Glutamatergic neuron (in vitro differentiated cells): ENCODE results near the gene ENG. TPM values are rescaled to one million over a fixed set of nuclear protein-coding genes. Genes with fewer than 3 reads are reported as not detected.

Source experiments
- DNase-seq: peaks from one replicate; pipeline ENCODE4 v3.0.0; 2022
- H3K27ac Mint-ChIP-seq: one replicate; pipeline ENCODE4 v1.8.0; 2020; ENCODE audit warnings: mild to moderate bottlenecking, mixed read lengths, inconsistent platforms; ENCODE audit not compliant: unreplicated experiment
- H3K27me3 Mint-ChIP-seq: one replicate; pipeline ENCODE4 v1.8.0; 2020; ENCODE audit warnings: mild to moderate bottlenecking, moderate library complexity, mixed read lengths, inconsistent platforms; ENCODE audit not compliant: unreplicated experiment
- H3K36me3 Mint-ChIP-seq: one replicate; pipeline ENCODE4 v1.8.0; 2020; ENCODE audit warnings: mild to moderate bottlenecking, mixed read lengths, inconsistent platforms; ENCODE audit not compliant: unreplicated experiment
- H3K4me1 Mint-ChIP-seq: one replicate; pipeline ENCODE4 v1.8.0; 2020; ENCODE audit warnings: mild to moderate bottlenecking, low read depth, mixed read lengths, inconsistent platforms; ENCODE audit not compliant: unreplicated experiment
- H3K4me3 Mint-ChIP-seq: one replicate; pipeline ENCODE4 v1.8.0; 2020; ENCODE audit warnings: mild to moderate bottlenecking, mixed read lengths, inconsistent platforms; ENCODE audit not compliant: unreplicated experiment
- H3K9me3 Mint-ChIP-seq: one replicate; pipeline ENCODE4 v1.8.0; 2020; ENCODE audit warnings: mild to moderate bottlenecking, moderate library complexity, mixed read lengths, inconsistent platforms; ENCODE audit not compliant: unreplicated experiment
- long read RNA-seq: library from polyadenylated mRNA; unstranded; transcript quantifications from one replicate; pipeline ENCODE4 v2.0.0, GENCODE V29; 2020; ENCODE audit not compliant: unreplicated experiment
- total RNA-seq: library from RNA; stranded (reverse); fragmentation: NEBNext Ultra II Directional; extraction: Animal tissue kit (Norgen Biotek cat#: 25700); gene quantifications from one replicate; pipeline ENCODE4 v1.2.1, GENCODE V29; 2021; ENCODE audit not compliant: unreplicated experiment
- TF ChIP-seq, protein P1 (sequence below): fragments of 200-600 bp; sonication (generic); IDR thresholded peaks from one replicate; pipeline ENCODE4 v1.5.0; 2021; ENCODE audit not compliant: partially characterized antibody, unreplicated experiment

ENG gene
- not detected for total RNA-seq
- long read RNA-seq, result 0 reads

GRCh38 chr9:127854184-127854806 is at the start of gene ENG:
ENG (minus strand) TSS chr9:127854658; CDS start chr9:127854355, 303 bp downstream.
- Mint-ChIP-seq H3K36me3 (peaks cover 3% of the 10 kb centered on the region), H3K27me3 (no peaks in the 10 kb centered on the region), H3K4me3 (no peak within 1 kb of the TSS), H3K27ac (no peak within 1 kb of the TSS), H3K9me3 (peaks cover 3% of the 10 kb centered on the region), H3K4me1 (peaks cover 3% of the 10 kb centered on the region)
- peak; percentile 53 for DNase-seq
- TF ChIP-seq, protein P1, sequence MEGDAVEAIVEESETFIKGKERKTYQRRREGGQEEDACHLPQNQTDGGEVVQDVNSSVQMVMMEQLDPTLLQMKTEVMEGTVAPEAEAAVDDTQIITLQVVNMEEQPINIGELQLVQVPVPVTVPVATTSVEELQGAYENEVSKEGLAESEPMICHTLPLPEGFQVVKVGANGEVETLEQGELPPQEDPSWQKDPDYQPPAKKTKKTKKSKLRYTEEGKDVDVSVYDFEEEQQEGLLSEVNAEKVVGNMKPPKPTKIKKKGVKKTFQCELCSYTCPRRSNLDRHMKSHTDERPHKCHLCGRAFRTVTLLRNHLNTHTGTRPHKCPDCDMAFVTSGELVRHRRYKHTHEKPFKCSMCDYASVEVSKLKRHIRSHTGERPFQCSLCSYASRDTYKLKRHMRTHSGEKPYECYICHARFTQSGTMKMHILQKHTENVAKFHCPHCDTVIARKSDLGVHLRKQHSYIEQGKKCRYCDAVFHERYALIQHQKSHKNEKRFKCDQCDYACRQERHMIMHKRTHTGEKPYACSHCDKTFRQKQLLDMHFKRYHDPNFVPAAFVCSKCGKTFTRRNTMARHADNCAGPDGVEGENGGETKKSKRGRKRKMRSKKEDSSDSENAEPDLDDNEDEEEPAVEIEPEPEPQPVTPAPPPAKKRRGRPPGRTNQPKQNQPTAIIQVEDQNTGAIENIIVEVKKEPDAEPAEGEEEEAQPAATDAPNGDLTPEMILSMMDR, result no peak

DNA sequence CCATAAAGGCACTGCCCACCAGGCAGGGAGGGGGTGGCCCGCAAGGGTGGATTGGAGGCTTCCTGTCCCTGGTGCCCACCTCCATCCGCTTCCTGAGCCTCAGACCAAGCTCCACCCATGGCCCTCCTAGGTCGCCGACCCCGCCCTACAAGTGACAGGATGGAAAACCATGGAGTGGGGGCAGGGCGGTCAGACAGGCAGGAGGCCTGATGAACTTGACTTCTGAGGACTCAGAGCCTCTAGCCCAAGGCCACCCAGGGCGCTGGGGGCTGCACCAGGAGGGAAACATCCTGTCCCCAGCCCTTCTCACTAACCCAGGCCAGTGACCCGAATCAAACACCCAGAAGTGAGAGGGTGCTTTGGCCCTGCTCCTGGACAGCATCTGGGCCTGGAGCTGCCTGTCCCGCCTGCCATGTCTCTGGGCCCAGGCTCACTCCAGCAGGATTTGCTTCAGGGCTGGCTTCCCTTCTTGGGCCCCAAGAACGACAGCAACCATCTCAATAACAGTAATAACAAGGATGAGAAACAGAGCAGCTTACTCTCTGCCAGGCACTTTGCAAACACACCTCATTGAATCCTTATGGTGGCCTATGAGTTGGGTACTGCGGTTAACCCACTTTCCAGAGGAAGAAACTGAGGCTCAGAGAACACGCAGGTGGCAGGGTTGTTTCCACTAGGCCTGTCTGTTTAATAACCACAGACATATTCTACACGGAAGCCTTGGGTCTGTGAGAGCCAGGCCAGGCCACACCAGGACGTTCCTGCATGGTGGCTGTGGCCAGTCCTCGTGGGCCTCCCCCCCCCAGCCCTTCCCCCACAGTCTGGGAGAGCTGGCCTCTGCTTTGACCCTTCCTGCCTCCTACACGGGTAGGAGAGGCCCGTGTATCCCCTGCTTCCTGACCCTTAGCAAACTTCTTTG is 49.4 kb upstream of the ENG start:
- H3K4me1 Mint-ChIP-seq, result peaks cover 3% of the 10 kb centered on the region
- TF ChIP-seq, protein P1, result no peak
- H3K27me3 Mint-ChIP-seq, result no peaks in the 10 kb centered on the region
- peaks cover 3% of the 10 kb centered on the region for H3K9me3 Mint-ChIP-seq
- no peaks in the 10 kb centered on the region for H3K36me3 Mint-ChIP-seq
- H3K4me3 Mint-ChIP-seq, result no peak overlapping the region
- no peak overlapping the region for H3K27ac Mint-ChIP-seq
- peak; percentile 60 for DNase-seq

GRCh38 chr9:127899128-127899943 is 44.9 kb upstream of the ENG start, which contains the start of gene ST6GALNAC6:
ST6GALNAC6 (minus strand) TSS chr9:127899603; CDS start chr9:127897981, 1,622 bp downstream.
- peaks cover 5% of the 10 kb centered on the region for H3K9me3 Mint-ChIP-seq
- peak within 1 kb of the TSS; percentile 38 for H3K27ac Mint-ChIP-seq
- TF ChIP-seq, protein P1, result no peak
- H3K27me3 Mint-ChIP-seq, result peaks cover 3% of the 10 kb centered on the region
- DNase-seq, result peak; percentile 80
- peaks cover 1% of the 10 kb centered on the region for H3K36me3 Mint-ChIP-seq
- peak within 1 kb of the TSS; percentile 85 for H3K4me3 Mint-ChIP-seq
- peaks cover 1% of the 10 kb centered on the region for H3K4me1 Mint-ChIP-seq

- Mint-ChIP-seq H3K36me3 (peaks cover 9% of the 10 kb centered on the region), H3K27ac (peak overlapping the region; percentile 38), H3K9me3 (peaks cover 5% of the 10 kb centered on the region), H3K4me1 (peaks cover 1% of the 10 kb centered on the region), H3K27me3 (peaks cover 3% of the 10 kb centered on the region), H3K4me3 (peak overlapping the region; percentile 85)
- TF ChIP-seq, protein P1, result no peak
- DNase-seq, result no peak
Measured at GRCh38 chr9:127898433-127899127, 44.1 kb upstream of the ENG start.
